NCI-H2227 (cell line): ENCODE measurements around the gene BPIFB3.
"Not testable (repeated sequence)": the region's sequence is repeated elsewhere in the genome, so short reads cannot be mapped to it uniquely, and the experiment has no call there.

Experiments
- DNase-seq: peaks from one replicate; lab custom pipeline; 2025; ENCODE audit not compliant: unreplicated experiment; lab: John Stamatoyannopoulos, UW

BPIFB3 gene

GRCh38 chr20:33112547-33113386, 59.1 kb downstream of the BPIFB3 start:
- DNase-seq, result no peak

- no peak for DNase-seq
Observed at GRCh38 chr20:33113387-33113908, 59.7 kb downstream of the BPIFB3 start.

GRCh38 chr20:33115501-33115900, 61.8 kb downstream of the BPIFB3 start:
- DNase-seq, result not testable (repeated sequence)

GRCh38 chr20:33119725-33120720, 66.3 kb downstream of the BPIFB3 start:
- DNase-seq, result no peak

- DNase-seq, result no peak
Observed at GRCh38 chr20:33120934-33121333, 67.2 kb downstream of the BPIFB3 start.

GRCh38 chr20:33122297-33122696, 68.6 kb downstream of the BPIFB3 start:
- not testable (repeated sequence) for DNase-seq
